Measurements from ENCODE around the gene UTY. TPM values are rescaled to one million over a fixed set of nuclear protein-coding genes. Genes with fewer than 3 reads are reported as not detected.
"Not testable (repeated sequence)": the region's sequence is repeated elsewhere in the genome, so short reads cannot be mapped to it uniquely, and the experiment has no call there.

Gene UTY
- polyA plus RNA-seq, 3 donors: 0.04 to 25.4 (median 21.6) TPM

GRCh38 chrY:13307959-13308358, 171.9 kb downstream of the UTY start:
- no peak for DNase-seq

DNA sequence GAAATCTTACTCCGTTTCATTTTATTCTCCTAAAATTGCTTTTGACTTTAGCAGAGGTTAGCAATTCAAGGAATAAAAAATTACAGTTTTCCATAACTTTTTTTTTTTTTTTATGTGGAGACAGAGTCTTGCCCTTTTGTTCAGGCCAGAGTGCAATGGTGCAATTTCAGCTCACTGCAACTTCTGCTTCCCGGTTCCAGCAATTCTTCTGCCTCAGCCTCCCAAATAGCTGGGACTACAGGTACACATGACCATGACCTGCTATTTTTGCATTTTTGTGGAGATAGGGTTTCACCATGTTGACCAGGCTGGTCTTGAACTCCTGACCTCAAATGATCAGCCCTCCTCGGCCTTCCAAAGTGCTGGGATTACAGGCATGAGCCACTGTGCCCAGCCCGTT, 179.0 kb downstream of the UTY start:
- no peak for DNase-seq

- DNase-seq: no peak
These were observed 180.4 kb downstream of the UTY start for GRCh38 chrY:13299411-13299810.

GRCh38 chrY:13296176-13296890, 183.5 kb downstream of the UTY start:
- no peak for DNase-seq

- no peak for DNase-seq
These were observed 184.8 kb downstream of the UTY start for GRCh38 chrY:13295026-13295425.

DNA sequence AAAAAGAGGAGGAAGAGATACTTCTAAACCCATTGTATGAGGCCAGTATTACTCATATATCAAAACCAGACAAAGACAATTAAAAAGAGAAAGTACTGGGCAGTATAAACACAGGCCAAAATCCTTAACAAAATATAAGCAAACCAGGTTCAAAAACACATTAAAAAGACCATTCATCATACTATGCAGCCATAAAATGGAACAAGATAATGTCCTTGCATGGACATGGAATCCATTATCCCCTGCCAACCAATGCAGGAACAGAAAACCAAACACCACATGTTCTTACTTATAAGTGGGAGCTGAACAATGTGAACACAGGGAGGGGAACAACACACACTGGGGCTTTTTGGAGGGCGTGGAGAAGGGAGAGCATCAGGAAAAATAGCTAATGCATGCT, 188.6 kb downstream of the UTY start:
- no peak for DNase-seq

DNA sequence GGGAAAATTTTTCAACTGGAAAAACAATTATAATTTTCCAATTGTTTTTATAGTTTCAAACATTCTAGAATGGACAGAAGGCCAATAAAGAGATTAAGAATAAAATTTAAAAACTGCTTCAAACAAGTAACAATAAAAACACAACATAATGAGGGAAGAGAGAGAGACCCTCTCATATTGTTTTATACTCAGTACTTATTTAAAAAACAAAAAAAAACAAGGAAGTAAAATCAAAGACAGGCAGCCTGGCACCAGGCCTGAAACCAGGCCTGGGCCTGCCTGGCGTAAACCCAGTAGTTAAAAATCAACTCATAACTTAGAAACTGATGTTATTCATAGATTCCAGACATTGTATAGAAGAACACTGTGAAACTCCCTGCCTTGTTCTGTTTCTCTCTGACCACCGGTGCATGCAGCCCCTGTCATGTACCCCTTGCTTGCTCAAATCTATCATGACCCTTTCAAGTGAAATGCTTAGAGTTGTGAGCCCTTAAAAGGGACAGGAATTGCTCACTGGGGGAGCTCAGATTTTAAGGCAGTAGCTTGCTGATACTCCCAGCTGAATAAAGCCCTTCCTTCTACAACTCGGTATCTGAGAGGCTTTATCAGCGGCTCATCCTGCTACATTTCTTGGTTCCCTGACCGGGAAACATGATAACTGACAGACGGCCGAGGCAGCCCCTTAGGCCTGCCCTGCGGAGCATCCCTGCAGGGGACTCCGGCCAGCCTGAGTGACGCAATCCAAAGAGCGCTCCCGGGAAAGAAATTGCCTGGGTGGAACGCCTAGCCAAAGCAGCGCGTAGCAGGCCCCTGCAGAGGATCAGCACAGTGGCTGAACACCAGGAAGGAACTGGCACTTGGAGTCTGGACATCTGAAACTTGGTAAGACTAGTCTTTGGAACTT, 197.4 kb downstream of the UTY start:
- DNase-seq: not testable (repeated sequence)

GRCh38 chrY:13279561-13279960, 200.3 kb downstream of the UTY start:
- DNase-seq: no peak

DNA sequence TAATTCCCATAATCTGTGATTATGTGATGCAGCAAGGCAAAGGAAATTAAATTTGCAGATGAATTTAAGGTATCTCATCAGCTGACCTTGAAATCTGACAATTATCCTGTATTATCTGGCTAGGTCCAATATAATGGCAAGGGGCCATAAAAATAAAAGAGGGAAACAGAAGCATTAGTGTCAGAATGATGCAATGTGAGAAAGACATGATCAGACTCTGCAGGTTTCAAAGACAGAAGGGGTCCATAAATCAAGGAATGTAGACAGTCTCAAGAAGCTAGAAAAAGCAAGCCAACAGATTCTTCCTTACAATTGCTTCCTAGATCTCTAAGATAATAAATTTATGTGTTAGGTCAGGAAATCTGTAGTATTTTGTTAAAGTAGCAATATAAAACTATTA, 208.1 kb downstream of the UTY start:
- DNase-seq: no peak

DNA sequence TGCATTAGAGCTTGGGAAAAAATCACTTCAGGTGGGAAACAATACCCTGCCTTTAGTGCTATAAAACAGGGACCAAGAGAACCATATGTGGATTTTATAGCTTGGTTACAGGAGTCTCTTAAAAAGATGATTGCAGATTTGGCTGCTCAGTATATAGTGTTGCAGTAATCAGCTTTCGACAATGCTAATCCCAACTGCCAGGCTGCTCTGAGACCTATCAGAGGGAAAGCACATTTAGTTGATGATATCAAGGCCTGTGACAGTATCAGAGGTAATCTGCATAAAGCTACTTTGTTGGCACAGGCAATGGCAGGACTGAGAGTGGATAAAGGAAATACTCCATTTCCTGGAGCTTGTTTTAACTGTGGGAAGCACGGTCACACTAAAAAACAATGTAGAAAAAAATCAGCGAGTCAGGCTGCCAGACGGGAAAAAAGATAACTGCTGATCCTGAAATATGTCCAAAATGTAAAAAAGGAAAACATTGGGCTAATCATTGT, 225.8 kb downstream of the UTY start:
- not testable (repeated sequence) for DNase-seq

- no peak for DNase-seq
These were observed 229.4 kb downstream of the UTY start for GRCh38 chrY:13250421-13250820.

- DNase-seq: no peak
These were observed 236.1 kb downstream of the UTY start for GRCh38 chrY:13243716-13244115.

DNA sequence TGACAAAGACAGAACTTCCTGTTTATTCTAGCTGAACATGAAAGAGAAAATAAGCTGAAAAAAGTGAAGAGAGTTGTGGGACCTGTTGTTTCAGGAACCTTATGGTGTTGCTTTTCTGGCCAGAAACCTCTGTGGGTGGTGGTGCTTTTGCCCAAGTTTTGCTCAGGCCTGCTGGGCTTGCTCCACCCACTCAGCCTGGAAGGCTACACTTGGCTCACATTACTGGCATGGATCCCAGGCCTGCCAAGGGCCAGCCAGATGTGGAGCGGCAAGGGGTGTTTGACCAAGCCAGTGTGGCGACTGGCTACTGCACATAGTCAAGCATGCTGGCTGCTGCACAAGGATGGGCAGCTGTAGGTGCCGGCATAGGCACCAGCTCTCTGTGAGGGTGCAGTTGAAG, 245.9 kb downstream of the UTY start:
- no peak for DNase-seq

- DNase-seq: no peak
These were observed 246.7 kb downstream of the UTY start for GRCh38 chrY:13233118-13233517.

- no peak for DNase-seq
These were observed 252.4 kb downstream of the UTY start for GRCh38 chrY:13227354-13227953.

- DNase-seq: no peak
These were observed 268.7 kb downstream of the UTY start for GRCh38 chrY:13210961-13211646.

GRCh38 chrY:13205214-13205613, 274.6 kb downstream of the UTY start:
- DNase-seq: no peak

Other genes starting within 250 kb of the UTY start
- 1 to 10 TPM in 2 of 3 donors, not detected in 1; 4.9 to 5.9 TPM for gene TMSB4Y, start 223.9 kb upstream of the UTY start, polyA plus RNA-seq (ENCODE audit: insufficient read length in 3 of 3)

All from renal pelvis (tissue), 4 donors.